NB4 (cell line): Measurements from ENCODE around the gene CNTD1.

Experiments used
- CTCF ChIP-seq: IDR thresholded peaks from one replicate; pipeline ENCODE4 v1.5.1; 2012; ENCODE audit warnings: low read depth, low read length
- MAX ChIP-seq: IDR thresholded peaks from 2 replicates; pipeline ENCODE4 v1.6.1; 2011; ENCODE audit warnings: low read depth, low read length
- MYC ChIP-seq: IDR thresholded peaks from 2 replicates; pipeline ENCODE4 v1.6.1; 2011; ENCODE audit warnings: low read depth, low read length
- POLR2A ChIP-seq: IDR thresholded peaks from 2 replicates; pipeline ENCODE4 v1.6.1; 2011; ENCODE audit warnings: mild to moderate bottlenecking; ENCODE audit not compliant: insufficient read length; ENCODE audit errors: extremely low read depth

DNA sequence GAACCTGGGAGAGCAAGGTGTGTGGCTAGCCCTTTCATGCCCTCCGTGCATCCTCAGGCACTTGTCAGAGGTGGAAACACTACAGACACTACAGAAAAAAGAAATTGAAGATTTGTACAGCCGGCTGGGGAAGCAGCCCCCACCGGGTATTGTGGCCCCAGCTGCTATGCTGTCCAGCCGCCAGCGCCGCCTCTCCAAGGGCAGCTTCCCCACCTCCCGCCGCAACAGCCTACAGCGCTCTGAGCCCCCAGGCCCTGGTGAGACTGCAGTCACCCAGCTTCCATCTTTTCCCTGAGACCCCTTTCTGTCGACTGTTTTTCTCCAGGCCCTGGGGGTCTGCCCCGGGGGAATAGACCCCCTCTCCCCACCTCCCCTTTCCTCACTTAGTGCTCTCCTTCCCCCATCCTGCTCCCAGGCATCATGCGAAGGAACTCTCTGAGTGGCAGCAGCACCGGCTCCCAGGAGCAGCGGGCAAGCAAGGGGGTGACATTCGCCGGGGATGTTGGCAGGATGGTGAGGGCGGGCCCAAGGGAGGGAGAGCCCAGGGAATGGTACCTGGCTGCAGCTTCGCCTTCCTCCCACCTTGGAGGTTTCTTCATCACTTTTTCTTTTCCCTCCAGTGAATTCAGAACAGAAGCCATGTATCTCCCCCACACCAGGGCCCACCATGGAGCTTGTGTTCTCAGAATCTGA, 2.4 kb upstream of the CNTD1 start:
- TF ChIP-seq CTCF (no peak), POLR2A (no peak), MYC (no peak), MAX (no peak)
